IMR-90 (cell line): ENCODE data around the gene EXOC4. TPM values are rescaled to one million over a fixed set of nuclear protein-coding genes. Genes with fewer than 3 reads are reported as not detected.

Experiments
- ATAC-seq: fragments of 200-7000 bp; cut with Tn5 transposase; 2 replicates; pipeline ENCODE4 v1.9.1; 2020; ENCODE audit warnings: low read depth, mild to moderate bottlenecking, moderate library complexity
- BruUV-seq: library from RNA; stranded (reverse); fragments of 400-500 nt; replicated peaks from 2 replicates; lab custom pipeline; 2021; lab: Mats Ljungman, UMichigan
- CTCF ChIA-PET: fragments of 300-600 bp; formaldehyde crosslinking; extraction: SDS; loops from one replicate; lab custom pipeline; 2021; ENCODE audit warnings: antibody characterized with exemption; lab: Yijun Ruan, JAX
- POLR2A ChIA-PET: fragments of 300-600 bp; sonication (Branson Sonifier 250); formaldehyde crosslinking; loops from one replicate; lab custom pipeline; 2022; ENCODE audit warnings: antibody characterized with exemption; ENCODE audit not compliant: unreplicated experiment; lab: Charles Lee
- DNase-seq: peaks from one replicate; pipeline ENCODE4 v3.0.0; 2013
- H2AFZ ChIP-seq: replicated peaks from 2 replicates; pipeline ENCODE3; 2013; ENCODE audit warnings: low read length, mild to moderate bottlenecking; ENCODE audit not compliant: poor library complexity
- H2AK5ac ChIP-seq: 2 replicates; pipeline ENCODE4 v1.6.1; 2013; ENCODE audit warnings: low read depth, low read length, inconsistent platforms
- H2AK9ac ChIP-seq: replicated peaks from 2 replicates; pipeline ENCODE3; 2013; ENCODE audit warnings: mild to moderate bottlenecking, low read depth, low read length, moderate library complexity; ENCODE audit not compliant: poor library complexity
- H2BK120ac ChIP-seq: 2 replicates; pipeline ENCODE4 v1.6.1; 2013; ENCODE audit warnings: low read depth, low read length, inconsistent platforms
- H2BK15ac ChIP-seq: 3 replicates; pipeline ENCODE4 v1.6.1; 2013; ENCODE audit warnings: low read depth, low read length, inconsistent platforms
- H2BK20ac ChIP-seq: 2 replicates; pipeline ENCODE4 v1.6.1; 2013; ENCODE audit warnings: low read depth, mild to moderate bottlenecking, inconsistent platforms, low read length, moderate library complexity
- H2BK5ac ChIP-seq: 2 replicates; pipeline ENCODE4 v1.6.1; 2013; ENCODE audit warnings: mild to moderate bottlenecking, low read depth, low read length, inconsistent platforms; ENCODE audit not compliant: poor library complexity, severe bottlenecking
- H3K14ac ChIP-seq: replicated peaks from 2 replicates; pipeline ENCODE4 v1.6.1; 2013; ENCODE audit warnings: low read depth, low read length, inconsistent platforms
- H3K18ac ChIP-seq: 2 replicates; pipeline ENCODE4 v1.6.1; 2013; ENCODE audit warnings: low read depth, low read length, control low read depth
- H3K23ac ChIP-seq: 2 replicates; pipeline ENCODE4 v1.6.1; 2013; ENCODE audit warnings: low read depth, low read length, inconsistent platforms
- H3K27ac ChIP-seq: 2 replicates; pipeline ENCODE4 v1.5.1; 2013; ENCODE audit warnings: mild to moderate bottlenecking, control low read depth, low read length; ENCODE audit not compliant: insufficient read depth
- H3K27me3 ChIP-seq: 2 replicates; pipeline ENCODE4 v1.6.1; 2013; ENCODE audit warnings: low read length; ENCODE audit not compliant: control insufficient read depth, insufficient read depth
- H3K36me3 ChIP-seq: 2 replicates; pipeline ENCODE4 v1.6.1; 2013; ENCODE audit warnings: low read length, mixed read lengths; ENCODE audit not compliant: control insufficient read depth, insufficient read depth
- H3K4ac ChIP-seq: 2 replicates; pipeline ENCODE4 v1.6.1; 2013; ENCODE audit warnings: low read depth, low read length, inconsistent platforms
- H3K4me1 ChIP-seq: 2 replicates; pipeline ENCODE4 v1.6.1; 2013; ENCODE audit warnings: low read length, mixed read lengths; ENCODE audit not compliant: control insufficient read depth, insufficient read depth
- H3K4me2 ChIP-seq: 2 replicates; pipeline ENCODE4 v1.6.1; 2013; ENCODE audit warnings: low read depth, mild to moderate bottlenecking, control low read depth, low read length, moderate library complexity
- H3K4me3 ChIP-seq: 2 replicates; pipeline ENCODE4 v1.5.1; 2013; ENCODE audit warnings: low read depth, mild to moderate bottlenecking, control low read depth, low read length, moderate library complexity; ENCODE audit not compliant: insufficient read depth
- H3K56ac ChIP-seq: 2 replicates; pipeline ENCODE4 v1.6.1; 2013; ENCODE audit warnings: low read length, inconsistent platforms; ENCODE audit not compliant: insufficient read depth; ENCODE audit errors: extremely low read depth
- H3K79me1 ChIP-seq, 2 experiments: 2 replicates each; pipeline ENCODE4 v1.6.1; 2013; ENCODE audit warnings: low read length in 2 of 2, inconsistent platforms in 1 of 2, low read depth in 1 of 2
- H3K9ac ChIP-seq: 2 replicates; pipeline ENCODE4 v1.6.1; 2013; ENCODE audit warnings: low read depth, low read length, control low read depth
- H3K9me1 ChIP-seq: 2 replicates; pipeline ENCODE4 v1.6.1; 2013; ENCODE audit warnings: low read length, inconsistent platforms; ENCODE audit not compliant: insufficient read depth
- H3K9me3 ChIP-seq: 2 replicates; pipeline ENCODE4 v1.6.1; 2013; ENCODE audit warnings: low read length; ENCODE audit not compliant: control insufficient read depth, insufficient read depth
- H4K20me1 ChIP-seq: 2 replicates; pipeline ENCODE4 v1.6.1; 2013; ENCODE audit warnings: low read length, inconsistent platforms; ENCODE audit not compliant: insufficient read depth
- H4K5ac ChIP-seq: 2 replicates; pipeline ENCODE4 v1.6.1; 2013; ENCODE audit warnings: mild to moderate bottlenecking, low read depth, low read length, control low read depth
- H4K8ac ChIP-seq, 2 experiments: 2 replicates each; pipeline ENCODE4 v1.6.1; 2013; ENCODE audit warnings: low read depth in 2 of 2, low read length in 2 of 2, control low read depth in 1 of 2, inconsistent platforms in 1 of 2
- H4K91ac ChIP-seq: 2 replicates; pipeline ENCODE4 v1.6.1; 2013; ENCODE audit warnings: low read depth, low read length, inconsistent platforms; ENCODE audit not compliant: insufficient read depth
- BHLHE40 ChIP-seq: fragments of 150-350 bp; IDR thresholded peaks from 2 replicates; pipeline ENCODE4 v1.6.1; 2016; ENCODE audit warnings: mild to moderate bottlenecking, low read depth, low read length
- CEBPB ChIP-seq: IDR thresholded peaks from 2 replicates; pipeline ENCODE4 v1.6.1; 2012; ENCODE audit warnings: low read depth, low read length, improper control_type of control experiment
- FOS ChIP-seq: fragments of 150-350 bp; IDR thresholded peaks from 2 replicates; pipeline ENCODE4 v1.6.1; 2016; ENCODE audit warnings: low read depth, low read length
- MAFK ChIP-seq: IDR thresholded peaks from 2 replicates; pipeline ENCODE4 v1.6.1; 2012; ENCODE audit warnings: low read depth, low read length, improper control_type of control experiment
- MXI1 ChIP-seq: IDR thresholded peaks from 2 replicates; pipeline ENCODE4 v1.6.1; 2012; ENCODE audit warnings: low read depth, mild to moderate bottlenecking, low read length, moderate library complexity, borderline replicate concordance
- NFE2L2 ChIP-seq: fragments of 150-350 bp; IDR thresholded peaks from 2 replicates; pipeline ENCODE4 v1.6.1; 2016; ENCODE audit warnings: low read depth, mild to moderate bottlenecking, low read length
- WGBS, 2 experiments: methylation state at CpG; one replicate each; pipeline versions ENCODE4 v1.1.5 to v1.1.7; 2013; ENCODE audit warnings: missing lambda C conversion rate in 2 of 2; ENCODE audit not compliant: insufficient read length in 1 of 2; ENCODE audit errors: extremely low coverage in 2 of 2; 5-methylcytosine and 5-hydroxymethylcytosine counted together
- dilution Hi-C: fragments of 300-500 bp; cut with HindIII; formaldehyde crosslinking; loops from one replicate; pipeline ENCODE4 v1.14.3; 2018; ENCODE audit warnings: low sequenced_read_pairs; ENCODE audit not compliant: unreplicated experiment
- in situ Hi-C: fragments of 300-500 bp; cut with MboI; formaldehyde crosslinking; loops from 3 replicates; pipeline ENCODE4 v1.14.3; 2019; ENCODE audit warnings: low sequenced_read_pairs, inconsistent platforms, mixed read lengths
- intact Hi-C: fragments of 100-400 bp; cut with micrococcal nuclease; formaldehyde crosslinking; loops from 2 replicates; pipeline ENCODE4 v1.10.0; 2022
- polyA plus RNA-seq, 3 experiments: library from polyadenylated mRNA; depleted of rRNA; stranded (reverse); fragments of >200 nt; gene quantifications; 2 replicates each; pipeline ENCODE4 v1.2.3, GENCODE V29; 2012; ENCODE audit warnings: low replicate concordance in 1 of 3
- total RNA-seq: library from RNA; depleted of rRNA; stranded (reverse); fragments of >200 nt; gene quantifications from 2 replicates; pipeline ENCODE4 v1.2.3, GENCODE V29; 2012

The EXOC4 gene
- total and polyA plus RNA-seq, 2 of the 4 experiments (the other 2 are of a cell fraction): 25.4 to 94.6 TPM

- in situ Hi-C loops: no loop called here
- no peak overlapping the region for H2BK15ac ChIP-seq
- H3K36me3 ChIP-seq: peaks cover 6% of the 10 kb centered on the region; the same call in 1 of the 2 replicates
- H2BK20ac ChIP-seq: no peak overlapping the region
- H2AK9ac ChIP-seq: peak overlapping the region; percentile 31
- no peak overlapping the region for H2BK5ac ChIP-seq
- no peak overlapping the region for H2BK120ac ChIP-seq
- no peak overlapping the region for H3K18ac ChIP-seq
- no CpG with 5 or more reads among the region's 7 CpGs for WGBS, 2 experiments
- dilution Hi-C loops: no loop called here
- POLR2A ChIA-PET: no interaction called here
- no peak overlapping the region for H3K56ac ChIP-seq
- TF ChIP-seq CEBPB (peak; percentile 60), FOS (peak; percentile 88), MXI1 (no peak), MAFK (no peak), NFE2L2 (no peak), BHLHE40 (peak; percentile 20; the same call in 1 of the 2 replicates)
- H3K79me1 ChIP-seq: no peaks in the 10 kb centered on the region
- no peak overlapping the region for H3K9ac ChIP-seq
- no peak overlapping the region for H4K91ac ChIP-seq
- no peak overlapping the region for H3K4ac ChIP-seq
- H4K20me1 ChIP-seq: no peaks in the 10 kb centered on the region
- no TSS peak for BruUV-seq
- CTCF ChIA-PET: no interaction called here
- H3K4me3 ChIP-seq: no peak overlapping the region
- H3K4me1 ChIP-seq: peaks cover 7% of the 10 kb centered on the region
- H2AK5ac ChIP-seq: no peak overlapping the region; the same call in 1 of the 2 replicates
- peaks cover 3% of the 10 kb centered on the region; the same call in 1 of the 2 replicates for H3K9me1 ChIP-seq
- no peaks in the 10 kb centered on the region for H3K9me3 ChIP-seq
- no peak overlapping the region for H3K14ac ChIP-seq
- no peak overlapping the region for H4K8ac ChIP-seq
- H3K27ac ChIP-seq: no peak overlapping the region
- no peaks in the 10 kb centered on the region for H3K27me3 ChIP-seq
- DNase-seq (peak; percentile 77), ATAC-seq (peak; percentile 89)
- H3K23ac ChIP-seq: no peak overlapping the region
- peak overlapping the region; percentile 57; the same call in 1 of the 2 replicates for H3K4me2 ChIP-seq
- intact Hi-C loops: no loop called here
- H2AFZ ChIP-seq: no peak overlapping the region
- H4K5ac ChIP-seq: no peak overlapping the region
Observed at GRCh38 chr7:133936074-133936473, 683.2 kb downstream of the EXOC4 start.
